ENCODE data around the gene REM2.

DNA sequence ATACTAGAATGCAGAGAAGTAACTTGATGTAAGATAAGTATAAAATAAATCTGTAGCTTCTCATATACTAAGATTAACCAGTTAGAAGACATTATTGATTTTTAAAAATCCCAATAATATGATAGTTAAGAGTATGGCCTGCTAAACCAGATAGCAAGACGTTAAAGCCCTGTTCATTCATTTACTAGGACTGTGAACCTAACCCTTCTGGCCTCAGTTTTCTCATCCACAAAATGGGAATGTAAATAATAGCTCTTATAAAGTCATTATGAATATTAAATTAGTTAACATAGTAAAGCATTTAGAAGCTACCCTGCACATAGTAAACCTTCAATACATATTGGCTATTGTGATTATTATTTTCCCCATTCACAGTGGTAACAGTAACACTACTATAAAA is 52.1 kb downstream of the REM2 start:
- TF ChIP-seq, protein P1, sequence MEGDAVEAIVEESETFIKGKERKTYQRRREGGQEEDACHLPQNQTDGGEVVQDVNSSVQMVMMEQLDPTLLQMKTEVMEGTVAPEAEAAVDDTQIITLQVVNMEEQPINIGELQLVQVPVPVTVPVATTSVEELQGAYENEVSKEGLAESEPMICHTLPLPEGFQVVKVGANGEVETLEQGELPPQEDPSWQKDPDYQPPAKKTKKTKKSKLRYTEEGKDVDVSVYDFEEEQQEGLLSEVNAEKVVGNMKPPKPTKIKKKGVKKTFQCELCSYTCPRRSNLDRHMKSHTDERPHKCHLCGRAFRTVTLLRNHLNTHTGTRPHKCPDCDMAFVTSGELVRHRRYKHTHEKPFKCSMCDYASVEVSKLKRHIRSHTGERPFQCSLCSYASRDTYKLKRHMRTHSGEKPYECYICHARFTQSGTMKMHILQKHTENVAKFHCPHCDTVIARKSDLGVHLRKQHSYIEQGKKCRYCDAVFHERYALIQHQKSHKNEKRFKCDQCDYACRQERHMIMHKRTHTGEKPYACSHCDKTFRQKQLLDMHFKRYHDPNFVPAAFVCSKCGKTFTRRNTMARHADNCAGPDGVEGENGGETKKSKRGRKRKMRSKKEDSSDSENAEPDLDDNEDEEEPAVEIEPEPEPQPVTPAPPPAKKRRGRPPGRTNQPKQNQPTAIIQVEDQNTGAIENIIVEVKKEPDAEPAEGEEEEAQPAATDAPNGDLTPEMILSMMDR (conservative IDR thresholded peaks at IDR 0.05; ENCODE audit: low read length) = no peak
- no peak for TF ChIP-seq EZH2phosphoT487 (IDR thresholded peaks at IDR 0.05; ENCODE audit: borderline replicate concordance, low read depth, low read length)

Data from OCI-LY7 (cell line).